ENCODE data around the gene SF3B6. TPM values are rescaled to one million over a fixed set of nuclear protein-coding genes. Genes with fewer than 3 reads are reported as not detected.

Gene SF3B6
- total and polyA plus RNA-seq, 10 donors: 47.2 to 114 (median 67.9) TPM

GRCh38 chr2:24026233-24026632, 49.9 kb downstream of the SF3B6 start:
- no peak for DNase-seq
- no peaks in the 10 kb centered on the region for H3K27me3 ChIP-seq (replicated peaks in 1 of 7)
- H3K27ac ChIP-seq: no peak overlapping the region
- TF ChIP-seq CTCF (IDR thresholded peaks at IDR 0.05 in 8 of 11, conservative IDR thresholded peaks at IDR 0.05 in 3 of 11): no peak
- TF ChIP-seq POLR2A (IDR thresholded peaks at IDR 0.05): no peak
- no peak for TF ChIP-seq POLR2AphosphoS5 (IDR thresholded peaks at IDR 0.05)
- H3K36me3 ChIP-seq: peaks cover 0 to 98% (median 54%) of the 10 kb centered on the region in 6 donors
- no peaks in the 10 kb centered on the region for H3K9me3 ChIP-seq
- no peak overlapping the region for H3K4me3 ChIP-seq
- WGBS, 5 donors: 68 to 84% (median 79%) methylated on average over 2 of the region's 2 CpGs
- no peaks in the 10 kb centered on the region for H3K4me1 ChIP-seq
- intact Hi-C loops (cut with DNase I; ENCODE audit: low total_unique reads): no loop called here

GRCh38 chr2:24024996-24025663, 51.0 kb downstream of the SF3B6 start:
- Histone ChIP-seq H3K4me3 (no peak overlapping the region), H3K27me3 (replicated peaks in 1 of 7) (no peaks in the 10 kb centered on the region), H3K9me3 (no peaks in the 10 kb centered on the region), H3K36me3 (peaks cover 0 to 87% (median 43%) of the 10 kb centered on the region in 6 donors), H3K27ac (no peak overlapping the region), H3K4me1 (no peaks in the 10 kb centered on the region)
- no peak for DNase-seq
- intact Hi-C loops (cut with DNase I; ENCODE audit: low total_unique reads): no loop called here
- WGBS, 5 donors: 93 to 99% (median 95%) methylated on average over 14 to 17 of the region's 17 CpGs
- no peak for TF ChIP-seq POLR2A (IDR thresholded peaks at IDR 0.05)
- TF ChIP-seq POLR2AphosphoS5 (IDR thresholded peaks at IDR 0.05): no peak
- no peak for TF ChIP-seq CTCF (IDR thresholded peaks at IDR 0.05 in 8 of 11, conservative IDR thresholded peaks at IDR 0.05 in 3 of 11)

GRCh38 chr2:24024018-24024417, 52.1 kb downstream of the SF3B6 start:
- Histone ChIP-seq H3K9me3 (no peaks in the 10 kb centered on the region), H3K27me3 (replicated peaks in 1 of 7) (no peaks in the 10 kb centered on the region), H3K4me1 (no peaks in the 10 kb centered on the region), H3K36me3 (peaks cover 0 to 76% (median 32%) of the 10 kb centered on the region in 6 donors), H3K4me3 (no peak overlapping the region), H3K27ac (no peak overlapping the region)
- TF ChIP-seq POLR2AphosphoS5 (IDR thresholded peaks at IDR 0.05) (no peak), POLR2A (IDR thresholded peaks at IDR 0.05) (no peak), CTCF (IDR thresholded peaks at IDR 0.05 in 8 of 11, conservative IDR thresholded peaks at IDR 0.05 in 3 of 11) (no peak)
- 76 to 89% (median 86%) methylated on average over 3 to 12 of the region's 12 CpGs for WGBS, 5 donors
- intact Hi-C loops (cut with DNase I; ENCODE audit: low total_unique reads): no loop called here
- DNase-seq: no peak

- Histone ChIP-seq H3K27me3 (replicated peaks in 1 of 7) (no peaks in the 10 kb centered on the region), H3K4me3 (no peak overlapping the region), H3K9me3 (no peaks in the 10 kb centered on the region), H3K4me1 (no peaks in the 10 kb centered on the region), H3K27ac (no peak overlapping the region), H3K36me3 (peaks cover 0 to 67% (median 29%) of the 10 kb centered on the region in 6 donors)
- DNase-seq: no peak
- 84 to 94% (median 90%) methylated on average over 13 to 16 of the region's 16 CpGs for WGBS, 5 donors
- intact Hi-C loops (cut with DNase I; ENCODE audit: low total_unique reads): no loop called here
- no peak for TF ChIP-seq CTCF (IDR thresholded peaks at IDR 0.05 in 8 of 11, conservative IDR thresholded peaks at IDR 0.05 in 3 of 11)
- no peak for TF ChIP-seq POLR2AphosphoS5 (IDR thresholded peaks at IDR 0.05)
These were observed 53.1 kb downstream of the SF3B6 start for GRCh38 chr2:24022975-24023575.
